ENCODE measurements around the gene ATPAF2. TPM values are rescaled to one million over a fixed set of nuclear protein-coding genes. Genes with fewer than 3 reads are reported as not detected.

Gene ATPAF2
- total RNA-seq, 1 donor from 2014 or later = 20.6 TPM

DNA sequence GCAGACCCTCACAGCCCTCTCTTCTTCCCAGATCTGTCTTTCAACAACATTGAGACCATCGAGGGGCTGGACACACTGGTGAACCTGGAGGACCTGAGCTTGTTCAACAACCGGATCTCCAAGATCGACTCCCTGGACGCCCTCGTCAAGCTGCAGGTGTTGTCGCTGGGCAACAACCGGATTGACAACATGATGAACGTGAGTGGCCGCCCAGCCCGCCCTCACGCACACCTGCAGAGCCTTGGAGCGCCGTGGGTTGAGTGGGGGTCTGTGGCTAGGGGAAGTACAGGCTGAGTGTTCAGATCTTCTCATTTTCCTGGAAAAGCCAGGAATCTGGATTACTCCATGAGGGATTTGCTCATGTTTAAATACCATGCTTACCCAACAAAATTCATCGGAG, 51.1 kb downstream of the ATPAF2 start:
- DNase-seq (ENCODE audit: extremely low read depth, low read depth, low spot score) = no peak

DNA sequence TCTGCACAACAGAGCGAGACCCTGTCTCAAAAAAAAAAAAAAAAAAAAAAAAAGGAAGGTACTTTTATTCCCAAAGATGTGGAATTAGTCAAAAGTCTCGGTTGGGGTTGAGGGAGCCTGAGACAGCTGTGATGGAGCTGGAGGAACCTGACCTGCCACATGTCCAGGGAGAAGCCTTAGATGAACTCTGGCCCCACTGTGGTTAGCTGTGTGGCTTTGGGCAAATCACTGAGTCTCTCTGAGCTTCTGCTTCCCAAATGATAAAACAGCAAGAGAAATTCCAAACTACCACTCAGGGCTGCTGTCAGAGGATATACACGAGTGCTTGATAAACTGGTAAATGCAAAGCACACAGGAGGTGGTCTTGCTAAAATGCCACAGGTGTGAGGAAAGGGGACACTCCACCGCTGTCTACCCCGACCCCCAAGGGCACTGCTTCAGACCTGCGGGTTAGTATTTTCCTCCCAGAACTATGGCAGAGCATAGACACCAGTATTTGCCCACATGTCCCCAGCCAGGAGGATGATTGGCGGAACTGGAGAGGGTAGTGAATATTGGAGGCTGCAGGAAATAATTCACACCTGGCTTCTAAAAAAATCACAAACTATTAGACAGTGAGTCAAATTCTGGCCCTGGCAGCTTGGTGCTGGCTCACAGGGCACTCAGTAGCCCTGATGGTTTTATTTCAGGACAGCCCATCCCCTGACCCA, 51.6 kb downstream of the ATPAF2 start:
- DNase-seq (ENCODE audit: extremely low read depth, low read depth, low spot score) = no peak

DNA sequence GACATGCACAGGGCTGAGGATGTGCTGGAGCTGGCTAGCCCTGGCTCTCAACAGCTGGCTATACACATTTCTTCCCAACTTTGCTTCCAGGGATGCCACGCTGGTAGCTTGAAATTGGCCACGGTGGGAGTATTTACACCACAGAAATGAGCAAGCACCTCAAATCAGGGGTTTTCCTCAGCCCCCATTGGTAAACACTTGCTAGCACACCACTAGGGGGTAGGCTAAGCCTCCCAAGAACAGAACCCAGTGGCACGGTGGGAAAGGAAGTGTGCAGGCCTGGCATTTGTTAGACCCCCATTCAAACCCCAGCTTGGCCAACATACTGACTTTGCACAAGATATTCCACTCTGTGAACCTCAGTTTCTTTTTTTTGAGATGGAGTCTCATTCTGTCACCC, 53.4 kb downstream of the ATPAF2 start:
- no peak for DNase-seq (ENCODE audit: extremely low read depth, low read depth, low spot score)

DNA sequence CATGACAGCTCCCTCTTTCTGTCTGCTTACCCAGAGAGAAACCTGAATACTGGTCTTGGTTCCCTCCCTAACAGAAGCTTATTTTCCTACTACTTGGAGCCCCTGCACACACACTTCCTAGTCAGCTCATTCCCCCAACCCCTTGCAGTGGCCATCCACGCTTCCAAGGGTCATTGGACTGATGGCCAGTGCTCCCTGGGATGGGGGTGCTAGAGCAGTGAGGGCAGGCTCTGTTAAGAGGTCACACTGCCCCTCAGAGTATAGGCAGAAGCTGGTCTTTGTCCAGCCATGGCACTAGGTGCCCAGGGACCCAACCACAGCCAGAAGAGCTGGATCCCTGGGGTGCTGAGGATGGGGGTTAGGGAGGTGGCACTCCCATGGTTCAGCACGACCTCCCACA, 53.8 kb downstream of the ATPAF2 start:
- no peak for DNase-seq (ENCODE audit: extremely low read depth, low read depth, low spot score)

DNA sequence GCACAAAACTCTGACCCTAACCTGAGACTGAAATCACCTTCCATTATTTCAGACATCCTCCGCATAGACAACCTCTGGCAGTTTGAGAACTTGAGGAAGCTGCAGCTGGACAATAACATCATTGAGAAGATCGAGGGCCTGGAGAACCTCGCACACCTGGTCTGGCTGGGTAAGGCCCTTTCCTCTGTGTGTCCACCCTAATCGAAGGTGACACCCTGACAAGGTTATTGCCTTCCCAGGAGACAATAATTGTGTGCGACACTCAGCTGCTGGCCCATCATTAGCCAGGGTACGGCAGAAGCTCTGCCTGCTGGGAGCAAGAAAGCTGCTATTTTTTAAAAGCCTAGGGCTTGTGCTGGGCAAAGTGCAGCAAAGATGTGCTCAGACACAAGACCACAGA, 55.2 kb downstream of the ATPAF2 start:
- no peak for DNase-seq (ENCODE audit: extremely low read depth, low read depth, low spot score)

DNA sequence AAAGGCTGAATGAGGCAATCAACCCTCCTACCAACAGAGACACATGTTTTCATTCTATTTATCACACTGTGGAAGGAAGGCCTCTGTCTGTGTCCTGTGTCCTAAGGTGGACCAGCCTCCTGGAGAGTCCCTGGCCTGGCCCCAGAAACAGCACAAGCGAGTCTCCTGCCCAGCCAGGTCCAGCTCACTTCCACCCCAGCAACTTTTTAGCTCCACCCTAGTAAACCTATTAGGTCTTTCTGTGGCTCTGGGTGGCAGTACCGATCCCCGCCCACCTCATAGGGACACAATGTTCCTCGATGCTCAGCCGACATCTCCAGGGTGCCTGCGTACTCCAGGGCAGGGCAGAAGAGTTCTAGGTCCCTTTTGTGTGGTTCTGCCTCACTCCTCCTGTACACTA, 55.6 kb downstream of the ATPAF2 start:
- no peak for DNase-seq (ENCODE audit: extremely low read depth, low read depth, low spot score)

DNA sequence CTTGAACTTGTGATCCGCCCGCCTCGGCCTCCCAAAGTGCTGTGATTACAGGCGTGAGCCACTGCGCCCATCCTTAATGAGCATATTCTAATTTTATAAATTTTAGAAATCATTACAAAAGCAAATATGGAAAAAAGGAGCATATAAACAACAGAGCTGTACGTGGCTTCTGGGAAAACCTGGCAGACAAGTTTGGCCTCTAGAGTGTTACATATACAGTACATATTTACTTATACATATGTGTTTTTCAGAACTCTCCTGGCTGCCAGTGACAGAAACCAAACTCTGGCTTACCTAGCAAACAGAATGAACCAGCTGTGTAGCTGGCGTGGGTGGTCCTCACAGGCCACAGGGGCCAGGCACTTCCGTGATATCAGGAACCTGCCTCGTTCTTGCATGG, 56.2 kb downstream of the ATPAF2 start:
- no peak for DNase-seq (ENCODE audit: extremely low read depth, low read depth, low spot score)

DNA sequence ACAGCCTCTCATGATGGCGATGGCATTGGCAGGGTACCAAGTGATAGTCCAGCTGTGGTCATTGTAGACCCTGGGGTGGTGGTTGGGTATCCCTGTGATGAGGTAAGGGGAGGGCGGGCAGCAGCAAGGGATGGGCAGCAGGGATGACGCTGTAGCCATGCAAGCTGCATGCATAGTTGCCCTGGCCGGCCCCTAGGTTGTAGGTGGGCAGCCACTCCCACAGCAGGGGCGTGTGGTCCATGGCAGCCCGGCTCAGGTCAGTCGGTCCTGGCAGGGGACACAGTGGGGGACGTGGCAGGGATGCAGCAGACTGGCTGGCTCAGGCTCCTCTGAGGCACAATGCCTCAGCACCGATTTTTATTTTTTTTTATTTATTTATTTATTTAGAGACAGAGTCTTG, 57.6 kb downstream of the ATPAF2 start:
- no peak for DNase-seq (ENCODE audit: extremely low read depth, low read depth, low spot score)

DNA sequence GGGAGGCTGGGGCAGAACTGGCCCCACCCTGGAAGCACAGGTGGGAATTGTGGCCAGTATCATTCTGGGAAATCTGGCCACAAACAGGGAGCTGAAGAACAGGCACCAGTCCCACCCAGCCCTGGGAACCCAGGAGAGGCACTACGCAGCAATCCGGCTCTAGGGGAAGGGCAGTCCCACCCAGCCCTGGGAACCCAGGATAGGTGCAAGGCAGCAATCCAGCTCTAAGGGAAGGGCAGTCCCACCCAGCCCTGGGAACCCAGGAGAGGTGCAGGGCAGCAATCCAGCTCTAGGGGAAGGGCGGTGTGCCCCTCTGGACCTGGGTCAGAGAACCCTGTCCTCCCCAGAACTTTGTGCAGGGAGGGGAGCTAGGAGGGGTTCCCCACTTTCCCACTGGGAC, 59.2 kb downstream of the ATPAF2 start:
- no peak for DNase-seq (ENCODE audit: extremely low read depth, low read depth, low spot score)

DNA sequence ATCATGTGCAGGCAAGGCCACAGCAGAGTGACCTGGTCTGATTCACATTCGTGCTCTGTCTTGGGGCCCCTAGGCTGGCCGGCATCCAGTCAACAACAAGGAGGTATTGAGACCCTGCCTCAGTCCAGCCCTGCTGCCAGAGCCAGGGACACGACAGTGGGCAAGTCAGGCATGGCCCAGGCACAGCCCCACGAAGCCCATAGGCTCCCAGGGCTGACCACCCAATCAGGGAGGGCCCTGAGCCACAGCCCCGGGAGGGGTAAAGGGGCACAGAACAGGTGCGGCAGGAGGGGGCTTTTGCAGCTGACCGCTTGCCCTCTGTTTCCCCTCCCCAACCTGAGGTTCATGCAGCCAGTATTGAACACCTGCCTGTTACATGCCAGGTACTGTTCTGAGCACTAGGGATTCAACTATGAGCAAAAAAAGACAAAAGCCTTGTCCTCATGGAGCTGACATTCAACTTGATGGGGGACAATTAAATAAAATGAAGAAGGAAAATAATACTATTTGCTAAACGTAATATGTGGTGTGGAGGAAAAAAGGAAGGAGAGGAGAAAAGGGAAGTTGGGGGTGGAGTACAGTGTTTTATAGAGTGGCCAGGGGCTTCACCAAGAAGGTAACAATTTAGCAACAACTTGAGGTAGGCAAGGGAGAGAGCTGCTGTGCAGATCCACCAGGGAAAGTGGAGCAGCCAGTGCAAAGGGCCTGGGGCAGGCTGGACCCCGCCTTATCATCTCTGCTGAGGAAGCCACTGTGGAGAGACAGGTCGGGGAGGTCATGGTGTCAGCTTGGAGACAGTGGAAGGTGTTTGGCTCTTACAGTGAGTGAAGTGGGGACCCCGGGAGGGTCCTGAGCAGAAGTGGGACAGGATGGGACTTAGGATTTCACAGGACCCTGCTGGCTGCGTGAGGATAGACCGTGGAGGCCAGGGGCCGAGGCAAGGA, 60.2 kb downstream of the ATPAF2 start:
- DNase-seq (ENCODE audit: extremely low read depth, low read depth, low spot score) = no peak

DNA sequence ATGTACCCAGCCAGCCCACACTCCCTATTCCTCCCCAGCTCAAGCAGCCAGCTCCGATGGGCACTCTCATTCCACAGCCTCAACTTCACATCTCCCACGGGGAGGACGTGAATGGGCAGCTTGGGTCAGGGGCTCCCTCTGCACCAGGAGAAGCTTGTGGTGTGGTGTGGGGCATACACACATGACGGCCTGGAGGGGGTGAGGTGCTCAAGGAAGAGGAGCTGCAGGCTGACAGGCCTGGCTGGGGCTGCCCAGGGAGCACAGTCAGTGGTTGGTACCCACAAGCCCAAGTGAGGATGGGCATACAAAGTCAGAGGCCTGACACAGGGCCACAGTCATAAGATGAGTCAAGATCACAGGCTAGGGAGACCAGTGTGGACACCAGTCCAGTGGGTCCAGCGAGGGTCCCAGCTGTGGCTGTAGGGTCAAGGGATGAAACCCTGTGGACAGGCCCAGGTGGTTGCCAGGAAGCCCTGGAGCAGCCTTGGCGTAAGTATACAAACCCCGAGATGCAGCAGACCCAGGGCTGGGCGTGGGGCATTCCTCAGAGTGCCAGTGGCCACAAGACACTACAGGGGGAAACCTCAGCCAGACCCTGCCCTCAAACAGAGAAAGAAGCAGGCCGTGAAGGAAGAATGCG, 61.9 kb downstream of the ATPAF2 start:
- no peak for DNase-seq (ENCODE audit: extremely low read depth, low read depth, low spot score)

DNA sequence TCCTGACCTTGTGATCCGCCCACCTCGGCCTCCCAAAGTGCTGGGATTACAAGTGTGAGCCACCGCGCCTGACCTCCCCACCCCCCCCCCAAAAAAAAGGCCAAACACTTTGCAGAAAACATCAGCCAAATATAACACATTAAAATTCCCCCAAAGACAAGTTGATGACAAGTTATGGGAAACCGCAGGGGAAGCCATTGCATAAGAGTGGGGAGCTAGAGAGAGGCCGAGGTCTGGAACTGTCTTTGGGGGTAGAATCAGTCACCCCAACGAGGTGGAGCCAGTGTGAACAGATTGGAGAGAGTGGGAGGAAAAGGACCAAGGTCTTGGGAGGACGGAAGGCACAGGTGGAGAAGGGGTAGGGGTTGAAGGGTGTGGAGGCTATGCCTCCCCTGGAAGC, 63.5 kb downstream of the ATPAF2 start:
- no peak for DNase-seq (ENCODE audit: extremely low read depth, low read depth, low spot score)

DNA sequence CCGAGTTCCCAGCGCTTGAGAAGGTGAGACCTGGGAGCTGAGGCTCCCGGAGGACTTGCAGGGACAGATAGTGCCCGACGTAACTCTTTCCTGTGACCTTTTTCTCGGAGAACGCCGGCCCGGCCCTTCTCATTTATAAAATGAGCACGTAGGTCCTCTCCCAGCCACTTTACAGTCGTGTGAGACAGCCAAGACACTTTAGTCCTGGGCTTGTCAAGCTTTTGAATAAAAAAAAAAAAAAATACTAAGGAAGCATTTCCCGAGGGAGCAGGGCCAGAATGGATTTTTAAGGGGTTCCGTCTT, 66.1 kb downstream of the ATPAF2 start:
- DNase-seq (ENCODE audit: extremely low read depth, low read depth, low spot score) = no peak

DNA sequence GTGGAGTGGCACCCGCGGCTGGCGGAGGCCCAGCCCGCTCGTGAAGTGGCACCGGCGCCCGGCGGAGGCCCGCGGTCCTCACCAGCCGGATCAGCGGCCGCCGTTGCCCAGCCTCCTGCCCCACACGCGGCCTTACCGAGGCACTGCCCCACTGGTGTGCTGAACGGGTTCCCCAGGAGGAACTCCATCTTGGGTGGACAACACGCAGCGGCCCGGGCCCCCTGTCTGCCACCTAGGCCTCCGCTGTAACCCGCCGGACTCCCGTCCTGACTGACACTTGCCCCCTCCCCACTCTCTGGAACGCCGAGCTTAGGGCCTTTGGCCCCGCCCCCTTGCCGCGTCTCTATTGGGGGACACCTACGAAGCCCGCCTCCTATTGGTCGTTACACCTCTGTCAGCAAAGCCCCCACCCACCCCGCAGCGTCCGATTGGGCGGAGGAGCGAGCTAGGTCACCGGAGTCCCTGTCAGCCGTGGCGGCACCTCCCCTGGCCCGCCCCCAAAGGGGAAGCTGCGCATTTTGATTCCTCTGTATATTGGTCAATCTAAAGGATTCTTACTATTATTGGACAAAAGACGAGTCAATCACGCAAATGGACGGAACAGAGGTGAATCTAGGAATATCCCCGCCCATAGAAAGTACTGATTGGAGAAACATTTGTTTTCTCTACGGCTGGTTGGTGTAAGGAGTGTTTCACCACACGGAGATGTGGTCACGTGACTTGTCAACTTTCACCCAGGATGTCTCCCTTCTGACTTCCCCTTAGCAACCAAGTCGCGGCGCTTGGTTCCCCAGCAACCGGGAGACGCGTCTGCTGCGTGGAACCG, 66.6 kb downstream of the ATPAF2 start, which contains the start of the genes DRC3 and TOM1L2:
Gene DRC3, plus strand, starts transcription at position 737 of the 826 bp plus-strand sequence. CDS start 4,737 bp downstream, outside the sequence.
Gene TOM1L2, minus strand, starts transcription at position 275 of the 826 bp plus-strand sequence. Its CDS starts 87 bp downstream, at position 188.
- peak; percentile 100 for DNase-seq (ENCODE audit: extremely low read depth, low read depth, low spot score)

DNA sequence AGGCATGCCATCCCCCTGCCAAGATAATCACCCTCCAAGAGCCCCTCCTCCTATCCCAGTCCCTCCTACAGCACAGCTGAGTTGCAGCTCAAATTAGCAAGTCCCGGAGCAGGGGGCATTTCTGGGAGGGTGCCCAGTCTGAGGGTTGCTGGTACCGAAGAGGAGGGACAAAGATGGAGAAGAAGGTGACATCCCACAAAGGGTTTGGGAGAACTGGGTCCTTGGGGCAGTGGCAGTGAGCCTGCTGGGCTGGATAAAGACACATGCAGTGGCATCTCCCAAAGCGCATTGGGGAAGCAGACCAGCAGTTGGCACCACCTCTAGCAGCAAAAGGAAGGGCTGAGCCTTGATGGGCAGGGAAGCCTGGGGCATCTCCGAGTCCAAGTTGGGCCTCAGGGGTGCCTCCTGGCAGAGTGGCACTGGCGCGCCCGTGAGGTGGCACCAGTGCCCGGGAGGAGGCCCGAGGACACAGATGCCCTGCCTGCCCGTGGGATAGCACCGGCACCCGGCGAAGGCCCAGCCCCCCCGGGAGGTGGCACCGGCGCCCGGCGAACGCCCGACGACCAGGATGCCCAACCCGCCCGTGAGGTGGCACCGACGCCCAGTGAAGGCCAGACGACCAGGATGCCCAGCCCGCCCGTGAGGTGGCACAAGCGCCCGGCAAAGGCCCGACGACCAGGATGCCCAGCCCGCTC, 67.4 kb downstream of the ATPAF2 start:
- DNase-seq (ENCODE audit: extremely low read depth, low read depth, low spot score) = no peak

DNA sequence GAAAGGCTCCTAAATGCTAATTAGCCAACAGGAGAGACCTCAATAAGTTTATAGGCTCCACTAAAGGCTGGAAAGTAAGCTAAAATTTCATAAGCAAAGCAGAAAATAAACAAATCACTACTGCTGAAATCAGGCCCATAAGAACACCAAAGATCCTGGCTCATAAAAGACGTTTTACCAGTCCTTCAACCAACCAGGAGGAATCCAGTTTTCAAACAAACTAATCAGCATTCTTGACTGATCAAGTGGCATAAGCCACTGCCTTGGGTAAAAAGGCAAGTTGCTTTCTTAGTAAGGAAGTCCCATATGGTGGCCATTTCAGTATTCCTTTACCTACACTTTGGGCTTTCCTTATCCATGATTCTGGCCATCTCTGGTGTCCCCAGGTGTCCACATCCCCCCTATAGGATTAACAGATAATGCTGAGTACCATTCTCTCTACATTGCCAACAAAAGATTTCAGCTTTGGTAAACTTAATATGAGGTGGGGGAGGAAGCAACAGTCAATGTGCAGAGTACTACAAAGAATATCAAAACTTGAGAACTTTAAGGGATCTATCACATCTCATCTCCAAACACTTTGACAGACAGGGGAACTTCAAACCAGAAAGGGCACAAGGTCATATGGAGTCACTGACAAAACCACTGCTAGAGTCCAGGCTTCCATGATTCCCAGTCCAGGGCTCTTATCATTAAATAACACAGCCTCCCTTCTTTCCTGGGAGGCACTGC, 68.1 kb downstream of the ATPAF2 start:
- DNase-seq (ENCODE audit: extremely low read depth, low read depth, low spot score) = no peak

All from glomerular endothelial cell (primary cell).